Measurements from ENCODE around the gene INCENP.
"Not testable (repeated sequence)": the region's sequence is repeated elsewhere in the genome, so short reads cannot be mapped to it uniquely, and the experiment has no call there.

The INCENP gene

GRCh38 chr11:62123669-62124185, at the start of gene INCENP:
Gene INCENP, plus strand, starts transcription at chr11:62124011. Its CDS starts 4,151 bp downstream, at chr11:62128162.
- DNase-seq: peak; percentile 98

- no peak for DNase-seq
Observed at GRCh38 chr11:62075438-62075837, 48.4 kb upstream of the INCENP start.

- no peak for DNase-seq
Observed at GRCh38 chr11:62077132-62077531, 46.7 kb upstream of the INCENP start.

- peak; percentile 84 for DNase-seq
Observed at GRCh38 chr11:62081378-62082291, 42.2 kb upstream of the INCENP start.

GRCh38 chr11:62082292-62082657, 41.5 kb upstream of the INCENP start:
- no peak for DNase-seq

- DNase-seq: not testable (repeated sequence)
Observed at GRCh38 chr11:62084801-62085200, 39.0 kb upstream of the INCENP start.

- no peak for DNase-seq
Observed at GRCh38 chr11:62087694-62088093, 36.1 kb upstream of the INCENP start.

GRCh38 chr11:62088331-62088933, 35.4 kb upstream of the INCENP start:
- no peak for DNase-seq

GRCh38 chr11:62103141-62103540, 20.7 kb upstream of the INCENP start:
- no peak for DNase-seq

- DNase-seq: no peak
Observed at GRCh38 chr11:62103986-62104385, 19.8 kb upstream of the INCENP start.

- peak; percentile 59 for DNase-seq
Observed at GRCh38 chr11:62104816-62105653, 18.8 kb upstream of the INCENP start.

GRCh38 chr11:62105667-62106191, 18.1 kb upstream of the INCENP start:
- no peak for DNase-seq

- DNase-seq: peak; percentile 75
Observed at GRCh38 chr11:62108017-62108750, 15.6 kb upstream of the INCENP start.

- no peak for DNase-seq
Observed at GRCh38 chr11:62108971-62109404, 14.8 kb upstream of the INCENP start.

- no peak for DNase-seq
Observed at GRCh38 chr11:62115085-62115694, 8.6 kb upstream of the INCENP start.

- DNase-seq: no peak
Observed at GRCh38 chr11:62116451-62116850, 7.4 kb upstream of the INCENP start.

GRCh38 chr11:62119569-62119968, 4.2 kb upstream of the INCENP start:
- no peak for DNase-seq

GRCh38 chr11:62120001-62120400, 3.8 kb upstream of the INCENP start:
- no peak for DNase-seq

- no peak for DNase-seq
Observed at GRCh38 chr11:62120431-62120830, 3.4 kb upstream of the INCENP start.

GRCh38 chr11:62122076-62122475, 1.7 kb upstream of the INCENP start:
- DNase-seq: no peak

Measured in activated CD4-positive, alpha-beta T cell treated with anti-CD3 and anti-CD28 coated beads, Interleukin-2, Interleukin-6, amounts not matched to agents 100 ng/mL and 50 ng/mL, durations not matched to agents 16 hours and 8 hours (primary cell).